ENCODE measurements around the gene SMYD3. TPM values are rescaled to one million over a fixed set of nuclear protein-coding genes. Genes with fewer than 3 reads are reported as not detected.

Gene SMYD3
- total and polyA plus RNA-seq, 5 donors, result 6.8 to 11.6 (median 9.9) TPM

GRCh38 chr1:246302251-246302625 lies 204.8 kb downstream of the SMYD3 start:
- Histone ChIP-seq H3K9me3 (ENCODE audit: control insufficient read depth, low read length) (no peaks in the 10 kb centered on the region), H3K4me1 (ENCODE audit: control insufficient read depth, insufficient read depth, low read length) (no peaks in the 10 kb centered on the region), H3K27me3 (ENCODE audit: control insufficient read depth, insufficient read depth) (no peaks in the 10 kb centered on the region), H3K4me3 (ENCODE audit: low read length) (no peak overlapping the region), H3K27ac (ENCODE audit: low read length) (no peak overlapping the region)
- intact Hi-C loops (cut with DNase I), result no loop called here
- 76% methylated on average over 1 of the region's 1 CpG for WGBS
- DNase-seq (no peak), ATAC-seq (no peak)

GRCh38 chr1:246301553-246302250 lies 205.4 kb downstream of the SMYD3 start:
- H3K4me3 ChIP-seq (ENCODE audit: low read length), result no peak overlapping the region
- WGBS, result 72% methylated on average over 6 of the region's 6 CpGs
- H3K27me3 ChIP-seq (ENCODE audit: control insufficient read depth, insufficient read depth), result no peaks in the 10 kb centered on the region
- no peak overlapping the region for H3K27ac ChIP-seq (ENCODE audit: low read length)
- no peaks in the 10 kb centered on the region for H3K9me3 ChIP-seq (ENCODE audit: control insufficient read depth, low read length)
- no peak for DNase-seq
- intact Hi-C loops (cut with DNase I), result no loop called here
- ATAC-seq, result no peak
- H3K4me1 ChIP-seq (ENCODE audit: control insufficient read depth, insufficient read depth, low read length), result no peaks in the 10 kb centered on the region

GRCh38 chr1:246300626-246301549 lies 206.2 kb downstream of the SMYD3 start:
- no peak for DNase-seq
- 61% methylated on average over 6 of the region's 6 CpGs for WGBS
- Histone ChIP-seq H3K27ac (ENCODE audit: low read length) (no peak overlapping the region), H3K4me1 (ENCODE audit: control insufficient read depth, insufficient read depth, low read length) (no peaks in the 10 kb centered on the region), H3K4me3 (ENCODE audit: low read length) (no peak overlapping the region), H3K9me3 (ENCODE audit: control insufficient read depth, low read length) (no peaks in the 10 kb centered on the region), H3K27me3 (ENCODE audit: control insufficient read depth, insufficient read depth) (no peaks in the 10 kb centered on the region)
- intact Hi-C loops (cut with DNase I), result no loop called here
- no peak for ATAC-seq

GRCh38 chr1:246297279-246298265 lies 209.5 kb downstream of the SMYD3 start:
- Histone ChIP-seq H3K9me3 (ENCODE audit: control insufficient read depth, low read length) (no peaks in the 10 kb centered on the region), H3K4me1 (ENCODE audit: control insufficient read depth, insufficient read depth, low read length) (no peaks in the 10 kb centered on the region), H3K27me3 (ENCODE audit: control insufficient read depth, insufficient read depth) (no peaks in the 10 kb centered on the region), H3K4me3 (ENCODE audit: low read length) (no peak overlapping the region), H3K27ac (ENCODE audit: low read length) (no peak overlapping the region)
- no peak for DNase-seq
- 80% methylated on average over 5 of the region's 5 CpGs for WGBS
- intact Hi-C loops (cut with DNase I), result no loop called here
- no peak for ATAC-seq

- Histone ChIP-seq H3K4me3 (ENCODE audit: low read length) (no peak overlapping the region), H3K27me3 (ENCODE audit: control insufficient read depth, insufficient read depth) (no peaks in the 10 kb centered on the region), H3K9me3 (ENCODE audit: control insufficient read depth, low read length) (no peaks in the 10 kb centered on the region), H3K27ac (ENCODE audit: low read length) (no peak overlapping the region), H3K4me1 (ENCODE audit: control insufficient read depth, insufficient read depth, low read length) (no peaks in the 10 kb centered on the region)
- intact Hi-C loops (cut with DNase I), result no loop called here
- DNase-seq (no peak), ATAC-seq (no peak)
- WGBS, result 57% methylated on average over 5 of the region's 5 CpGs
Observed at GRCh38 chr1:246295968-246296367, 211.1 kb downstream of the SMYD3 start.

GRCh38 chr1:246295340-246295739 lies 211.7 kb downstream of the SMYD3 start:
- 83% methylated on average over 2 of the region's 2 CpGs for WGBS
- Histone ChIP-seq H3K27me3 (ENCODE audit: control insufficient read depth, insufficient read depth) (no peaks in the 10 kb centered on the region), H3K4me3 (ENCODE audit: low read length) (no peak overlapping the region), H3K4me1 (ENCODE audit: control insufficient read depth, insufficient read depth, low read length) (no peaks in the 10 kb centered on the region), H3K9me3 (ENCODE audit: control insufficient read depth, low read length) (no peaks in the 10 kb centered on the region), H3K27ac (ENCODE audit: low read length) (no peak overlapping the region)
- no peak for DNase-seq
- intact Hi-C loops (cut with DNase I), result no loop called here
- no peak for ATAC-seq

GRCh38 chr1:246294263-246294662 lies 212.8 kb downstream of the SMYD3 start:
- no peak for ATAC-seq
- Histone ChIP-seq H3K4me1 (ENCODE audit: control insufficient read depth, insufficient read depth, low read length) (no peaks in the 10 kb centered on the region), H3K27me3 (ENCODE audit: control insufficient read depth, insufficient read depth) (no peaks in the 10 kb centered on the region), H3K27ac (ENCODE audit: low read length) (no peak overlapping the region), H3K9me3 (ENCODE audit: control insufficient read depth, low read length) (no peaks in the 10 kb centered on the region), H3K4me3 (ENCODE audit: low read length) (no peak overlapping the region)
- intact Hi-C loops (cut with DNase I), result no loop called here
- 92% methylated on average over 2 of the region's 2 CpGs for WGBS
- DNase-seq, result no peak

- 86% methylated on average over 8 of the region's 8 CpGs for WGBS
- Histone ChIP-seq H3K4me1 (ENCODE audit: control insufficient read depth, insufficient read depth, low read length) (no peaks in the 10 kb centered on the region), H3K4me3 (ENCODE audit: low read length) (no peak overlapping the region), H3K9me3 (ENCODE audit: control insufficient read depth, low read length) (no peaks in the 10 kb centered on the region), H3K27me3 (ENCODE audit: control insufficient read depth, insufficient read depth) (no peaks in the 10 kb centered on the region), H3K27ac (ENCODE audit: low read length) (no peak overlapping the region)
- DNase-seq, result no peak
- ATAC-seq, result no peak
- intact Hi-C loops (cut with DNase I), result no loop called here
Observed at GRCh38 chr1:246293366-246294121, 213.5 kb downstream of the SMYD3 start.

GRCh38 chr1:246292571-246292970 lies 214.5 kb downstream of the SMYD3 start:
- Histone ChIP-seq H3K27ac (ENCODE audit: low read length) (no peak overlapping the region), H3K4me1 (ENCODE audit: control insufficient read depth, insufficient read depth, low read length) (no peaks in the 10 kb centered on the region), H3K9me3 (ENCODE audit: control insufficient read depth, low read length) (no peaks in the 10 kb centered on the region), H3K27me3 (ENCODE audit: control insufficient read depth, insufficient read depth) (no peaks in the 10 kb centered on the region), H3K4me3 (ENCODE audit: low read length) (no peak overlapping the region)
- intact Hi-C loops (cut with DNase I), result no loop called here
- no peak for DNase-seq
- WGBS, result 94% methylated on average over 1 of the region's 1 CpG
- no peak for ATAC-seq

- DNase-seq, result no peak
- 75% methylated on average over 4 of the region's 4 CpGs for WGBS
- intact Hi-C loops (cut with DNase I), result no loop called here
- Histone ChIP-seq H3K9me3 (ENCODE audit: control insufficient read depth, low read length) (no peaks in the 10 kb centered on the region), H3K4me3 (ENCODE audit: low read length) (no peak overlapping the region), H3K27ac (ENCODE audit: low read length) (no peak overlapping the region), H3K27me3 (ENCODE audit: control insufficient read depth, insufficient read depth) (no peaks in the 10 kb centered on the region), H3K4me1 (ENCODE audit: control insufficient read depth, insufficient read depth, low read length) (no peaks in the 10 kb centered on the region)
- no peak for ATAC-seq
Observed at GRCh38 chr1:246291127-246291526, 216.0 kb downstream of the SMYD3 start.
